ENCODE results near the gene TRAPPC5. TPM values are rescaled to one million over a fixed set of nuclear protein-coding genes. Genes with fewer than 3 reads are reported as not detected.

The TRAPPC5 gene
- total RNA-seq, 1 experiment from 2014 or later = 105 TPM

- DNase-seq (ENCODE audit: low spot score) = no peak
- BruUV-seq (replicated peaks) = no TSS peak
- H3K9me3 ChIP-seq (ENCODE audit: low read depth, low read length, poor library complexity, severe bottlenecking) = no peaks in the 10 kb centered on the region
- no peak overlapping the region for H3K27ac ChIP-seq (ENCODE audit: low read depth, low read length, poor library complexity, severe bottlenecking)
- TF ChIP-seq EZH2 (IDR thresholded peaks at IDR 0.05; ENCODE audit: borderline replicate concordance, low read depth, low read length, poor library complexity, severe bottlenecking) (no peak), CTCF (conservative IDR thresholded peaks at IDR 0.05; ENCODE audit: low read depth, low read length) (no peak)
- CTCF ChIA-PET = no interaction called here
- intact Hi-C loops (cut with micrococcal nuclease; ENCODE audit: unreplicated experiment) = no loop called here
- no peaks in the 10 kb centered on the region for H3K36me3 ChIP-seq (ENCODE audit: insufficient read depth, low read length, poor library complexity, severe bottlenecking)
- H3K4me3 ChIP-seq (ENCODE audit: low read depth, low read length, poor library complexity, severe bottlenecking) = no peak overlapping the region
- no peaks in the 10 kb centered on the region for H3K4me1 ChIP-seq (ENCODE audit: insufficient read depth, low read length, poor library complexity, severe bottlenecking)
- POLR2A ChIA-PET (ENCODE audit: low non-redundant PET) = no interaction called here
- no peaks in the 10 kb centered on the region for H3K27me3 ChIP-seq (replicated peaks; ENCODE audit: insufficient read depth, low read depth, low read length, poor library complexity)
These were observed 35.0 kb downstream of the TRAPPC5 start for GRCh38 chr19:7715671-7716070.

- BruUV-seq (replicated peaks) = no TSS peak
- H3K27ac ChIP-seq (ENCODE audit: low read depth, low read length, poor library complexity, severe bottlenecking) = no peak overlapping the region
- no peak for DNase-seq (ENCODE audit: low spot score)
- H3K4me3 ChIP-seq (ENCODE audit: low read depth, low read length, poor library complexity, severe bottlenecking) = no peak overlapping the region
- no peaks in the 10 kb centered on the region for H3K4me1 ChIP-seq (ENCODE audit: insufficient read depth, low read length, poor library complexity, severe bottlenecking)
- no peak for TF ChIP-seq EZH2 (IDR thresholded peaks at IDR 0.05; ENCODE audit: borderline replicate concordance, low read depth, low read length, poor library complexity, severe bottlenecking)
- ChIA-PET CTCF (no interaction called here), POLR2A (ENCODE audit: low non-redundant PET) (no interaction called here)
- intact Hi-C loops (cut with micrococcal nuclease; ENCODE audit: unreplicated experiment) = no loop called here
- H3K36me3 ChIP-seq (ENCODE audit: insufficient read depth, low read length, poor library complexity, severe bottlenecking) = no peaks in the 10 kb centered on the region
- H3K27me3 ChIP-seq (replicated peaks; ENCODE audit: insufficient read depth, low read depth, low read length, poor library complexity) = no peaks in the 10 kb centered on the region
- no peaks in the 10 kb centered on the region for H3K9me3 ChIP-seq (ENCODE audit: low read depth, low read length, poor library complexity, severe bottlenecking)
These were observed 36.1 kb downstream of the TRAPPC5 start for GRCh38 chr19:7716762-7717161.

GRCh38 chr19:7718668-7719067, 38.0 kb downstream of the TRAPPC5 start:
- H3K27ac ChIP-seq (ENCODE audit: low read depth, low read length, poor library complexity, severe bottlenecking) = no peak overlapping the region
- TF ChIP-seq EZH2 (IDR thresholded peaks at IDR 0.05; ENCODE audit: borderline replicate concordance, low read depth, low read length, poor library complexity, severe bottlenecking) = no peak
- TF ChIP-seq CTCF (conservative IDR thresholded peaks at IDR 0.05; ENCODE audit: low read depth, low read length) = no peak
- no peak overlapping the region for H3K4me3 ChIP-seq (ENCODE audit: low read depth, low read length, poor library complexity, severe bottlenecking)
- H3K4me1 ChIP-seq (ENCODE audit: insufficient read depth, low read length, poor library complexity, severe bottlenecking) = no peaks in the 10 kb centered on the region
- no peaks in the 10 kb centered on the region for H3K36me3 ChIP-seq (ENCODE audit: insufficient read depth, low read length, poor library complexity, severe bottlenecking)
- ChIA-PET POLR2A (ENCODE audit: low non-redundant PET) (no interaction called here), CTCF (no interaction called here)
- H3K27me3 ChIP-seq (replicated peaks; ENCODE audit: insufficient read depth, low read depth, low read length, poor library complexity) = no peaks in the 10 kb centered on the region
- no peaks in the 10 kb centered on the region for H3K9me3 ChIP-seq (ENCODE audit: low read depth, low read length, poor library complexity, severe bottlenecking)
- no peak for DNase-seq (ENCODE audit: low spot score)
- intact Hi-C loops (cut with micrococcal nuclease; ENCODE audit: unreplicated experiment) = no loop called here
- BruUV-seq (replicated peaks) = no TSS peak

GRCh38 chr19:7720351-7720750, 39.7 kb downstream of the TRAPPC5 start:
- no peak overlapping the region for H3K27ac ChIP-seq (ENCODE audit: low read depth, low read length, poor library complexity, severe bottlenecking)
- POLR2A ChIA-PET (ENCODE audit: low non-redundant PET) = no interaction called here
- intact Hi-C loops (cut with micrococcal nuclease; ENCODE audit: unreplicated experiment) = no loop called here
- no TSS peak for BruUV-seq (replicated peaks)
- DNase-seq (ENCODE audit: low spot score) = no peak
- no peaks in the 10 kb centered on the region for H3K27me3 ChIP-seq (replicated peaks; ENCODE audit: insufficient read depth, low read depth, low read length, poor library complexity)
- H3K36me3 ChIP-seq (ENCODE audit: insufficient read depth, low read length, poor library complexity, severe bottlenecking) = no peaks in the 10 kb centered on the region
- H3K9me3 ChIP-seq (ENCODE audit: low read depth, low read length, poor library complexity, severe bottlenecking) = no peaks in the 10 kb centered on the region
- no peaks in the 10 kb centered on the region for H3K4me1 ChIP-seq (ENCODE audit: insufficient read depth, low read length, poor library complexity, severe bottlenecking)
- H3K4me3 ChIP-seq (ENCODE audit: low read depth, low read length, poor library complexity, severe bottlenecking) = no peak overlapping the region
- TF ChIP-seq EZH2 (IDR thresholded peaks at IDR 0.05; ENCODE audit: borderline replicate concordance, low read depth, low read length, poor library complexity, severe bottlenecking) (no peak), CTCF (conservative IDR thresholded peaks at IDR 0.05; ENCODE audit: low read depth, low read length) (no peak)
- CTCF ChIA-PET = no interaction called here

All from A673 (cell line).